HepG2 (cell line): Measurements from ENCODE around the gene TVP23C. TPM values are rescaled to one million over a fixed set of nuclear protein-coding genes. Genes with fewer than 3 reads are reported as not detected.
A peak's percentile ranks its signal among the peaks of the same experiment; 100 is the strongest.

Experiments
- ATAC-seq: fragments of 200-7000 bp; cut with Tn5 transposase; 3 replicates; pipeline ENCODE4 v1.9.1; 2020; ENCODE audit warnings: mild to moderate bottlenecking, moderate library complexity
- BruUV-seq: library from RNA; stranded (reverse); fragments of 400-500 nt; replicated peaks from 2 replicates; lab custom pipeline; 2021; lab: Mats Ljungman, UMichigan
- CTCF ChIA-PET: fragments of 300-600 bp; formaldehyde crosslinking; extraction: SDS; loops from one replicate; lab custom pipeline; 2021; ENCODE audit warnings: low total read pairs, inconsistent platforms, low intra/inter-chr PET ratio; lab: Yijun Ruan, JAX
- POLR2A ChIA-PET: fragments of 350-600 bp; sonication (Branson Sonifier 250); formaldehyde crosslinking; loops from one replicate; lab custom pipeline; 2020; ENCODE audit warnings: antibody characterized with exemption, inconsistent platforms; lab: Yijun Ruan, JAX
- DNase-seq: peaks from one replicate; pipeline ENCODE4 v3.0.0-alpha.2; 2015; ENCODE audit warnings: low spot score
- FAIRE-seq: peaks from 3 replicates; lab custom pipeline; 2011; peaks lifted over from hg19 to GRCh38; lab: Jason Lieb, UNC
- H2AFZ ChIP-seq: one replicate; pipeline ENCODE4 v1.6.1; 2011; ENCODE audit warnings: low read length, inconsistent platforms
- H3K27ac ChIP-seq: fragments of 300-600 bp; 3 replicates; pipeline ENCODE4 v1.8.0; 2011; ENCODE audit warnings: mixed run types, mild to moderate bottlenecking, mixed read lengths, low read length, inconsistent platforms; ENCODE audit not compliant: insufficient read depth; ENCODE audit errors: extremely low read length
- H3K27me3 ChIP-seq, 2 experiments: fragments of 200-600 bp in 1 of 2; 2 replicates in 1 of 2; 3 replicates in 1 of 2; pipeline versions ENCODE4 v1.6.0 to v1.8.0; 2011; ENCODE audit warnings: low read length in 2 of 2, mild to moderate bottlenecking in 2 of 2, moderate library complexity in 2 of 2, inconsistent platforms in 1 of 2; ENCODE audit not compliant: insufficient read depth in 2 of 2, control insufficient read depth in 1 of 2
- H3K36me3 ChIP-seq, 2 experiments: fragments of 200-600 bp in 1 of 2; replicated peaks in 1 of 2; 2 replicates in 1 of 2; 3 replicates in 1 of 2; pipeline versions ENCODE4 v1.5.1 to v1.8.0; 2011; ENCODE audit warnings: low read length in 2 of 2, inconsistent platforms in 1 of 2; ENCODE audit not compliant: insufficient read depth in 2 of 2, control insufficient read depth in 1 of 2
- H3K4me1 ChIP-seq: 2 replicates; pipeline ENCODE4 v1.5.1; 2012; ENCODE audit warnings: low read length, inconsistent platforms; ENCODE audit not compliant: insufficient read depth
- H3K4me2 ChIP-seq: 2 replicates; pipeline ENCODE4 v1.6.0; 2011; ENCODE audit warnings: low read depth, low read length, inconsistent platforms
- H3K4me3 ChIP-seq, 3 experiments: fragments of 200-600 bp in 1 of 3; sonication (generic), shearing (Covaris generic) in 1 of 3; replicated peaks in 1 of 3; 2 replicates each; pipeline ENCODE4 v1.5.1; 2011 to 2016; ENCODE audit warnings: low read length in 3 of 3, inconsistent platforms in 2 of 3, low read depth in 2 of 3, mild to moderate bottlenecking in 2 of 3, control low read depth in 1 of 3, mixed read lengths in 1 of 3; ENCODE audit not compliant: insufficient read depth in 1 of 3
- H3K79me2 ChIP-seq: one replicate; pipeline ENCODE4 v1.6.1; 2011; ENCODE audit warnings: low read length, inconsistent platforms; ENCODE audit not compliant: insufficient read depth
- H3K9ac ChIP-seq: 2 replicates; pipeline ENCODE4 v1.6.0; 2011; ENCODE audit warnings: mild to moderate bottlenecking, low read depth, low read length, inconsistent platforms; ENCODE audit not compliant: insufficient read depth
- H3K9me3 ChIP-seq: 2 replicates; pipeline ENCODE4 v1.5.1; 2012; ENCODE audit warnings: mild to moderate bottlenecking, low read length
- H4K20me1 ChIP-seq: 2 replicates; pipeline ENCODE4 v1.6.0; 2011; ENCODE audit warnings: inconsistent platforms, mild to moderate bottlenecking, low read length, moderate library complexity; ENCODE audit not compliant: insufficient read depth
- ESRRA ChIP-seq: sonication (generic); formaldehyde crosslinking; IDR thresholded peaks from 2 replicates; pipeline ENCODE4 v1.5.1; 2020; ENCODE audit warnings: mild to moderate bottlenecking, low read depth, missing genetic modification reagents
- IRF2 ChIP-seq: IDR thresholded peaks from 2 replicates; pipeline ENCODE4 v1.6.1; 2018; ENCODE audit warnings: missing genetic modification reagents, missing compliant biosample characterization
- NAIF1 ChIP-seq: sonication (generic); formaldehyde crosslinking; IDR thresholded peaks from 2 replicates; pipeline ENCODE4 v1.5.0; 2020; ENCODE audit warnings: mild to moderate bottlenecking, missing genetic modification reagents, borderline replicate concordance
- SP2 ChIP-seq: sonication (generic); formaldehyde crosslinking; IDR thresholded peaks from 2 replicates; pipeline ENCODE4 v1.5.1; 2020; ENCODE audit warnings: mild to moderate bottlenecking, missing genetic modification reagents
- TAF15 ChIP-seq: fragments of 200-400 bp; formaldehyde crosslinking; IDR thresholded peaks from one replicate; pipeline ENCODE4 v1.6.1; 2018; ENCODE audit warnings: mild to moderate bottlenecking, low read depth, low read length; ENCODE audit not compliant: poor library complexity, severe bottlenecking
- TBX2 ChIP-seq: sonication (generic); formaldehyde crosslinking; IDR thresholded peaks from 2 replicates; pipeline ENCODE4 v1.5.0; 2020; ENCODE audit warnings: missing genetic modification reagents, mild to moderate bottlenecking, borderline replicate concordance
- ZBTB46 ChIP-seq: sonication (generic); formaldehyde crosslinking; IDR thresholded peaks from 2 replicates; pipeline ENCODE4 v1.4.0; 2020; ENCODE audit warnings: mild to moderate bottlenecking, missing genetic modification reagents, borderline replicate concordance
- ZFAT ChIP-seq: sonication (generic); formaldehyde crosslinking; conservative IDR thresholded peaks from 2 replicates; pipeline ENCODE4 v1.8.1; 2023; ENCODE audit warnings: missing genetic modification reagents, inconsistent platforms
- WGBS: methylation state at CpG from one replicate; pipeline ENCODE4 v1.1.6; 2017; ENCODE audit warnings: low lambda C conversion rate; 5-methylcytosine and 5-hydroxymethylcytosine counted together
- in situ Hi-C: cut with HindIII; loops from 2 replicates; pipeline ENCODE4 v1.10.0; 2017; ENCODE audit warnings: low pct_unique_long_range_greater_than_20kb; ENCODE audit not compliant: extremely low pct_ligation_motif_present
- intact Hi-C: fragments of 100-400 bp; cut with micrococcal nuclease; formaldehyde crosslinking; loops from one replicate; pipeline ENCODE4 v1.10.0; 2022; ENCODE audit not compliant: unreplicated experiment
- polyA plus RNA-seq, 8 experiments: library from polyadenylated mRNA; depleted of rRNA in 3 of 8; stranded (reverse) in 7 of 8; unstranded in 1 of 8; fragments of >200 nt; fragmentation: Illumina TruSeq in 4 of 8; extraction: Trizol in 4 of 8; gene quantifications; 2 replicates each; pipeline versions ENCODE4 v1.2.1 to v1.2.3, GENCODE V29; 2011 to 2016; ENCODE audit warnings: low read depth in 4 of 8, missing spikeins in 1 of 8, mixed read lengths in 1 of 8; ENCODE audit not compliant: insufficient read depth in 1 of 8
- total RNA-seq, 5 experiments: library from RNA; depleted of rRNA; stranded (reverse); fragments of >200 nt; fragmentation: Illumina TruSeq; extraction: Trizol; gene quantifications; 2 replicates each; pipeline ENCODE4 v1.2.3, GENCODE V29; 2016; ENCODE audit warnings: low read depth in 1 of 5

Gene TVP23C
- total and polyA plus RNA-seq, 2 of the 13 experiments (the other 11 are each of a cell fraction or from before 2014, with no cell fraction given) = 10.4 to 28.2 TPM

GRCh38 chr17:15462976-15463772 is 100.1 kb downstream of the TVP23C start:
- Histone ChIP-seq H3K9me3 (no peaks in the 10 kb centered on the region), H3K27ac (no peak overlapping the region), H3K9ac (no peak overlapping the region), H3K36me3 (peaks cover 3 to 10% of the 10 kb centered on the region in 2 experiments; a peak in 2 of 5 replicates), H4K20me1 (no peaks in the 10 kb centered on the region), H3K27me3 (no peaks in the 10 kb centered on the region), H3K79me2 (no peaks in the 10 kb centered on the region), H3K4me1 (peaks cover 14% of the 10 kb centered on the region), H3K4me2 (no peak overlapping the region), H3K4me3 (no peak overlapping the region), H2AFZ (no peak overlapping the region)
- TF ChIP-seq SP2 (CRISPR knock-in tag) (no peak), ZFAT (CRISPR knock-in tag) (no peak), NAIF1 (no peak), TBX2 (CRISPR knock-in tag) (no peak), IRF2 (CRISPR knock-in tag) (no peak), TAF15 (no peak), ZBTB46 (CRISPR knock-in tag) (no peak), ESRRA (CRISPR knock-in tag) (no peak)
- ATAC-seq = no peak; the same call in 2 of the 3 replicates
- peak; percentile 13 for DNase-seq
- intact Hi-C loops (no loop called here), in situ Hi-C loops (no loop called here)
- CTCF ChIA-PET = no interaction called here
- BruUV-seq = no TSS peak
- 96% methylated on average over 11 of the region's 11 CpGs for WGBS
- no peak for FAIRE-seq
- POLR2A ChIA-PET = no interaction called here
